Subcutaneous adipose tissue (tissue), 4 donors: ENCODE data around the gene ADD3. TPM values are rescaled to one million over a fixed set of nuclear protein-coding genes. Genes with fewer than 3 reads are reported as not detected.

ENCODE experiments used
- CTCF ChIP-seq: fragments of 450-650 bp; IDR thresholded peaks from one replicate; pipeline ENCODE4 v1.5.1; 2016; ENCODE audit warnings: low read depth, mild to moderate bottlenecking, control low read depth, antibody characterized with exemption, moderate library complexity
- total RNA-seq, 4 donors: library from RNA; depleted of rRNA; stranded (reverse); fragments of >200 nt; gene quantifications; one replicate each; pipeline ENCODE4 v1.1.0, GENCODE V29; 2016

Gene ADD3
- total RNA-seq, 4 donors from 2014 or later: 139 to 654 (median 170) TPM

GRCh38 chr10:110172155-110172554, 164.4 kb downstream of the ADD3 start:
- TF ChIP-seq CTCF: no peak

- TF ChIP-seq CTCF: no peak
These were observed 166.4 kb downstream of the ADD3 start for GRCh38 chr10:110174201-110174600.

- no peak for TF ChIP-seq CTCF
These were observed 167.0 kb downstream of the ADD3 start for GRCh38 chr10:110174816-110175215.

- TF ChIP-seq CTCF: no peak
These were observed 167.6 kb downstream of the ADD3 start for GRCh38 chr10:110175406-110175805.

- TF ChIP-seq CTCF: no peak
These were observed 168.6 kb downstream of the ADD3 start for GRCh38 chr10:110176141-110177030.

GRCh38 chr10:110179220-110179619, 171.4 kb downstream of the ADD3 start:
- TF ChIP-seq CTCF: no peak

- TF ChIP-seq CTCF: no peak
These were observed 173.7 kb downstream of the ADD3 start for GRCh38 chr10:110181451-110181850.
